HL-60/S4 (cell line): ENCODE data around the gene APP.

Experiments
- in situ Hi-C: fragments of 300-500 bp; cut with MboI; formaldehyde crosslinking; loops from 2 replicates; pipeline ENCODE4 v1.14.3; 2022; ENCODE audit warnings: low sequenced_read_pairs

APP gene

GRCh38 chr21:25845729-25846256 is 324.8 kb downstream of the APP start:
- in situ Hi-C loops, result no loop called here

GRCh38 chr21:25842925-25843324 is 327.6 kb downstream of the APP start:
- in situ Hi-C loops, result no loop called here

GRCh38 chr21:25838809-25839208 is 331.8 kb downstream of the APP start:
- in situ Hi-C loops, result no loop called here

- in situ Hi-C loops, result no loop called here
Observed at GRCh38 chr21:25837533-25838265, 332.9 kb downstream of the APP start.

GRCh38 chr21:25836396-25836795 is 334.2 kb downstream of the APP start:
- in situ Hi-C loops, result no loop called here

GRCh38 chr21:25834381-25834780 is 336.2 kb downstream of the APP start:
- in situ Hi-C loops, result no loop called here

- in situ Hi-C loops, result no loop called here
Observed at GRCh38 chr21:25831300-25831960, 339.1 kb downstream of the APP start.
